ENCODE data around the gene MAP2K5.

The MAP2K5 gene

DNA sequence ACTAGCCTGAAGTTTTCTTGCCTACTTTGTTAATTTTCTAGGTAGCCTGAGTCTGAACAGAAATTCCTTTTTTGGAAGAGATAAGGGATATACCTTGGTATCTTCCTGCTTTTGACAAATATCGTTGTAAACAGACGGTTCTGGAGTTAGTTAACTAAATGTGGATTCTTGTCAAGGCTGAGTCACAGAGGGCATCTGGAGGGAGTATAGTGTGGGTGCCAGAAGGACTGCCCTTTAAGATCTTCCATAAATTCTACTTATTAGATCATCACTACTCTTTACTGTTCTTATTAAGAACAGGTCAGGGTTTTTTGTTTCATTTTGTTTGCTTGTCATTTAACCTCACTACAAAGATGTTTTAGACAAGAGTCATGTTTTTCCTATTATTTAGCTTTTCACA lies 157.5 kb downstream of the MAP2K5 start:
- TF ChIP-seq, protein P1, sequence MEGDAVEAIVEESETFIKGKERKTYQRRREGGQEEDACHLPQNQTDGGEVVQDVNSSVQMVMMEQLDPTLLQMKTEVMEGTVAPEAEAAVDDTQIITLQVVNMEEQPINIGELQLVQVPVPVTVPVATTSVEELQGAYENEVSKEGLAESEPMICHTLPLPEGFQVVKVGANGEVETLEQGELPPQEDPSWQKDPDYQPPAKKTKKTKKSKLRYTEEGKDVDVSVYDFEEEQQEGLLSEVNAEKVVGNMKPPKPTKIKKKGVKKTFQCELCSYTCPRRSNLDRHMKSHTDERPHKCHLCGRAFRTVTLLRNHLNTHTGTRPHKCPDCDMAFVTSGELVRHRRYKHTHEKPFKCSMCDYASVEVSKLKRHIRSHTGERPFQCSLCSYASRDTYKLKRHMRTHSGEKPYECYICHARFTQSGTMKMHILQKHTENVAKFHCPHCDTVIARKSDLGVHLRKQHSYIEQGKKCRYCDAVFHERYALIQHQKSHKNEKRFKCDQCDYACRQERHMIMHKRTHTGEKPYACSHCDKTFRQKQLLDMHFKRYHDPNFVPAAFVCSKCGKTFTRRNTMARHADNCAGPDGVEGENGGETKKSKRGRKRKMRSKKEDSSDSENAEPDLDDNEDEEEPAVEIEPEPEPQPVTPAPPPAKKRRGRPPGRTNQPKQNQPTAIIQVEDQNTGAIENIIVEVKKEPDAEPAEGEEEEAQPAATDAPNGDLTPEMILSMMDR (IDR thresholded peaks at IDR 0.05; ENCODE audit: low read depth, low read length): no peak
- Histone ChIP-seq H3K9me3 (ENCODE audit: severe bottlenecking) (no peaks in the 10 kb centered on the region), H3K4me3 (ENCODE audit: low read depth, low read length) (no peak overlapping the region), H3K27ac (no peak overlapping the region), H3K27me3 (ENCODE audit: insufficient read depth, low read depth, severe bottlenecking) (no peaks in the 10 kb centered on the region), H3K36me3 (no peaks in the 10 kb centered on the region)
- DNase-seq: no peak

DNA sequence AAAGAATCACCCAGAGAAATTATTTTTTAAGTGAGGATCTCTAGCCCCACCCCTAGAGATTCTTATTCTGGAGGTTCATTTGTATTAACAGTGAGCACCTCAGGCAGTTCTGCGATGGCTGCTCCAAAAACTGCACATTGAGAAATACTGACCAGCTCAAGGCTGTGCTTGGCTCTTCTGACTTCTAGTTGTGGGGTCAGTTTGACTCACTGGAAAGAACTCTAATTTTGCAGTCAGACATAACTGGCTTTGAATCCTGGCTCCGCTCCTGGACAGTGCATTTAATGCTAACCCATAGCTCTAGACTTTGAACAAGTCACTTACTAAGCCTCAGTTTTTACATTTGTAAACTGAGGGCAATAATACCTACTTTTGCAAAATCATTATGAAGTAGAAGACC lies 159.2 kb downstream of the MAP2K5 start:
- TF ChIP-seq, protein P1 (IDR thresholded peaks at IDR 0.05; ENCODE audit: low read depth, low read length): no peak
- H3K36me3 ChIP-seq: no peaks in the 10 kb centered on the region
- DNase-seq: no peak

DNA sequence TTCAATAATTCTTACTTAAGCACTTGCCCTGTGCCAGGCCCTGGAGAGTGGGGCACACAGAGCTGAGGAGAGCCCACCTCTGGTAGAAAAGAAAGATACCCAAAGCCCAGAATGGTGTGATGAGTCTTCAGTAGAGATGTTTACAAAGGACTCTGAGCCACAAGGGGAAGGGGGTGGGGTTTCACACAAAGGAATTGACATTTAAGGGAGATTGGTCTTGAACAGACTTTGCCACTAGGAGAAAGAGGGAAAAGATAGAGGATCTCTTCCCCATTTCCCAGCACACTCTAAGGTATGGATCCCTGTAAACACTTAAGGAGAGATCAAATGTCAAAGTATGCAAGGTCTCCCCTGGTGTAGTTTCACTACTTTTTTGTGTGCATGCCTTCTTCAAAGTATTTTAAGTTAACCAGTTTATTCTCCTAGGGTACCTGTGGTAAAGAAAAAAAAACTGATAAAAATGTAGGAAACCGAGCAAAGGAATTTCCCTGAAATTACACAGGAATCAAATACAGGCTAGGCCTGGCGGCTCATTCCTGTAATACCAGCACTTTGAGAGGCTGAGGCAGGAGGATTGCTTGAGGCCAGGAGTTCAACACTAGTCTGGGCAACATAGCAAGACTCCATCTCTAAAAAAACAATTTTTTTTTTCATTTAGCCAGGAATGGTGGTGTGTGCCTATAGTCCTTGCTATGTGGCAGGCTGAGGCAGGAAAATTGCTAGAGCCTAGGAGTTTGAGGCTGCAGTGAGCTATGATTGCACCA lies 165.2 kb downstream of the MAP2K5 start:
- H3K27me3 ChIP-seq (ENCODE audit: insufficient read depth, low read depth, severe bottlenecking): no peaks in the 10 kb centered on the region
- H3K9me3 ChIP-seq (ENCODE audit: severe bottlenecking): no peaks in the 10 kb centered on the region
- H3K36me3 ChIP-seq: no peaks in the 10 kb centered on the region
- no peak for DNase-seq
- TF ChIP-seq, protein P1 (IDR thresholded peaks at IDR 0.05; ENCODE audit: low read depth, low read length): no peak
- no peak overlapping the region for H3K4me3 ChIP-seq (ENCODE audit: low read depth, low read length)
- no peak overlapping the region for H3K27ac ChIP-seq

More for the DNA sequence above, 159.2 kb downstream of the MAP2K5 start:
- H3K27me3 ChIP-seq (ENCODE audit: insufficient read depth, low read depth, severe bottlenecking): no peaks in the 10 kb centered on the region
- no peak overlapping the region for H3K27ac ChIP-seq
- no peak overlapping the region for H3K4me3 ChIP-seq (ENCODE audit: low read depth, low read length)
- no peaks in the 10 kb centered on the region for H3K9me3 ChIP-seq (ENCODE audit: severe bottlenecking)

DNA sequence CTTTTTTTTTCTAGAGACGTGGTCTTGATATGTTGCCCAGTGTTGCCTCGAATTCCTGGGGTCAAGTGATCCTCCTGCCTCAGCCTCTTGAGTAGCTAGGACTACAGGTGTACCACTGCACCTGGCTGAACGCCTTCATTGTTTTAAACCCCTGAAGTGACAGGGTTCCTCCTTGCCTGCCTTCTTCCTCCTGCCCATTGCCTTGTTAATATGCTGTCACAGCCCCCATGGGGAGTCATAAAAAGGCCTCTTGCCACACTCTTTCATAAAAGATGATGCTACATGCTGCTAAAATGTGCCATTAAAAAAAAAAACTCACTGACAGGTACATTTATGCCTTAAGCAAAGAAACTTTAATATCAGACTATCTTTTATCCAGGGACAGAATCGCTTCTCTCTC lies 166.0 kb downstream of the MAP2K5 start:
- Histone ChIP-seq H3K27me3 (ENCODE audit: insufficient read depth, low read depth, severe bottlenecking) (no peaks in the 10 kb centered on the region), H3K27ac (no peak overlapping the region), H3K4me3 (ENCODE audit: low read depth, low read length) (no peak overlapping the region), H3K36me3 (no peaks in the 10 kb centered on the region), H3K9me3 (ENCODE audit: severe bottlenecking) (no peaks in the 10 kb centered on the region)
- no peak for DNase-seq
- TF ChIP-seq, protein P1 (IDR thresholded peaks at IDR 0.05; ENCODE audit: low read depth, low read length): no peak

DNA sequence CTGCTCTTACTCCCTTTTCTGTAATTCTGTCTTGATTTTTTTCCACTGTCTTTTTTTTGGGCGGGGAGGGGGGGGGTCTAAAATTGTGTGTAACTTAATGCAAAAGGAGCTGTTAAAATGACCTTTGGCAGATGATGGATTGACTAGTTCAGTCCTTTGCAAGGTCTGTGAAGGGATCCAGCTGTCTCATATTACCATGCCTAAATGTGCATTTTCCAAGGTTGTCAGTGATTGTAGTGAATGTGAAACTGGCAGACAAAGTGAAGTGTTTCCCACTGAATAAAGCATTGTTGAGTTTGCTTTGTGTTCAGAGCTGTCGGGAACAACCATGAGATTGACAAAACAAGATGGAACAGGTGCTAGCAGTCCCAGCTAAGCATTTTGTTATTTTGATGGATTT lies 172.7 kb downstream of the MAP2K5 start:
- H3K36me3 ChIP-seq: no peaks in the 10 kb centered on the region
- no peaks in the 10 kb centered on the region for H3K27me3 ChIP-seq (ENCODE audit: insufficient read depth, low read depth, severe bottlenecking)
- H3K9me3 ChIP-seq (ENCODE audit: severe bottlenecking): no peaks in the 10 kb centered on the region
- TF ChIP-seq, protein P1 (IDR thresholded peaks at IDR 0.05; ENCODE audit: low read depth, low read length): no peak
- no peak for DNase-seq
- no peak overlapping the region for H3K27ac ChIP-seq
- no peak overlapping the region for H3K4me3 ChIP-seq (ENCODE audit: low read depth, low read length)

DNA sequence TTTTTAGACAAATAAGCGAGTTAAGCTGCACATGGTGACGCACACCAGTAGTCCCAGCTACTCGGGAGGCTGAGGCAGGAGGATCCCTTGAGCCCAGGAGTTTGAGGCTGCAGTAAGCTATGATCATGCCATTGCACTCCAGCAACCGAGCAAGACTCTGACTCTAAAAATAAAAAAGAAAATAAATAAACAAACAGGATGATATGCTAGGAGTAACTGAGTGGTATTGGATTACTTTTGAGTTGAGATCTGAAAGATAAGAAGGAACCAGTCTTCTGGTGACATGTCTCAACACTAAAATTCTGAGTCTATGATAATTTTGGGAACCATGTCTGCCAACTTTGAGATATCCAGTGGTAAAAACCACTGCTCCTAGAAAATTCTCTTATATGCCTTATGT lies 173.7 kb downstream of the MAP2K5 start:
- Histone ChIP-seq H3K27ac (no peak overlapping the region), H3K9me3 (ENCODE audit: severe bottlenecking) (no peaks in the 10 kb centered on the region), H3K4me3 (ENCODE audit: low read depth, low read length) (no peak overlapping the region), H3K27me3 (ENCODE audit: insufficient read depth, low read depth, severe bottlenecking) (no peaks in the 10 kb centered on the region), H3K36me3 (no peaks in the 10 kb centered on the region)
- no peak for DNase-seq
- TF ChIP-seq, protein P1 (IDR thresholded peaks at IDR 0.05; ENCODE audit: low read depth, low read length): no peak
